Spleen (tissue), 11 donors: ENCODE data around the gene HOTAIR. TPM values are rescaled to one million over a fixed set of nuclear protein-coding genes. Genes with fewer than 3 reads are reported as not detected.

ENCODE experiments used
- DNase-seq: peaks from one replicate; pipeline ENCODE4 v3.0.0-alpha.2; 2020
- H3K27ac ChIP-seq, 8 donors: fragments of 200-600 bp; sonication (generic) in 7 of 8; 1 replicate in 4 of 8; 2 replicates in 4 of 8; pipeline versions ENCODE4 v1.5.0 to v1.8.0; 2016 to 2021; ENCODE audit warnings: inconsistent platforms in 4 of 8, mild to moderate bottlenecking in 4 of 8, moderate library complexity in 1 of 8
- H3K27me3 ChIP-seq, 7 donors: fragments of 200-600 bp; sonication (generic) in 6 of 7; replicated peaks in 1 of 7; 1 replicate in 4 of 7; 2 replicates in 3 of 7; pipeline versions ENCODE4 v1.5.0 to v1.8.0; 2016 to 2021; ENCODE audit warnings: inconsistent platforms in 3 of 7, mild to moderate bottlenecking in 1 of 7
- H3K36me3 ChIP-seq, 6 donors: fragments of 200-600 bp; sonication (generic) in 5 of 6; 1 replicate in 4 of 6; 2 replicates in 2 of 6; pipeline versions ENCODE4 v1.5.0 to v1.8.0; 2016 to 2021; ENCODE audit warnings: inconsistent platforms in 2 of 6
- H3K4me1 ChIP-seq, 6 donors: fragments of 200-600 bp; sonication (generic) in 5 of 6; 1 replicate in 3 of 6; 2 replicates in 3 of 6; pipeline versions ENCODE4 v1.5.0 to v1.8.0; 2016 to 2021; ENCODE audit warnings: inconsistent platforms in 3 of 6
- H3K4me3 ChIP-seq, 8 donors: fragments of 200-600 bp; sonication (generic) in 7 of 8; 1 replicate in 4 of 8; 2 replicates in 4 of 8; pipeline versions ENCODE4 v1.5.0 to v1.8.0; 2016 to 2021; ENCODE audit warnings: inconsistent platforms in 4 of 8, mild to moderate bottlenecking in 4 of 8, moderate library complexity in 2 of 8
- H3K9me3 ChIP-seq, 8 donors: fragments of 200-600 bp; sonication (generic) in 7 of 8; 1 replicate in 4 of 8; 2 replicates in 4 of 8; pipeline versions ENCODE4 v1.5.0 to v1.8.0; 2016 to 2021; ENCODE audit warnings: inconsistent platforms in 4 of 8
- POLR2A ChIP-seq, 3 donors: fragments of 450-650 bp; IDR thresholded peaks; one replicate each; pipeline ENCODE4 v1.5.1; 2017; ENCODE audit warnings: antibody characterized with exemption in 3 of 3, mild to moderate bottlenecking in 1 of 3
- POLR2AphosphoS5 ChIP-seq, 3 donors: sonication (generic); formaldehyde crosslinking; IDR thresholded peaks; one replicate each; pipeline ENCODE4 v1.5.1; 2017; ENCODE audit warnings: antibody characterized with exemption in 3 of 3
- WGBS, 5 donors: extraction: QIAGEN DNeasy Blood & Tissue Kit in 3 of 5; methylation state at CpG; one replicate each; pipeline versions ENCODE4 v1.1.5 to v1.1.7; 2013 to 2018; 5-methylcytosine and 5-hydroxymethylcytosine counted together
- intact Hi-C: fragments of 100-400 bp; cut with DNase I; formaldehyde crosslinking; loops from one replicate; pipeline ENCODE4 v1.15.0; 2023; ENCODE audit warnings: low total_unique reads
- polyA plus RNA-seq, 3 donors: library from polyadenylated mRNA; stranded (reverse); fragments of 200-250 nt; gene quantifications; one replicate each; pipeline ENCODE4 v1.2.1, GENCODE V29; 2013
- total RNA-seq, 7 donors: library from RNA; depleted of rRNA in 3 of 7; stranded (reverse); fragments of >200 nt in 3 of 7; fragmentation: NEBNext Ultra II Directional in 4 of 7; extraction: Animal tissue kit (Norgen Biotek cat#: 25700) in 4 of 7; gene quantifications; one replicate each; pipeline versions ENCODE4 v1.1.0 to v1.2.1, GENCODE V29; 2016 to 2021
- TF ChIP-seq, protein P1 (sequence below), 11 experiments: fragments of 200-600 bp in 7 of 11; fragments of 450-650 bp in 4 of 11; sonication (generic) in 4 of 11; IDR thresholded peaks in 8 of 11; conservative IDR thresholded peaks in 3 of 11; 1 replicate in 7 of 11; 2 replicates in 4 of 11; pipeline versions ENCODE4 v1.4.0 to v1.8.0; 2016 to 2021; ENCODE audit warnings: antibody characterized with exemption in 11 of 11, inconsistent platforms in 4 of 11, mild to moderate bottlenecking in 1 of 11
- donor health status: healthy with polysubstance abuse.
- donor health status: DM: no; HTN: no; CAD: no; lungs with moderate emphysema.
- donor health status: DM: no; HTN: no; CAD: no.
- donor health status: Bipolar disorder and iron deficiency.
- donor health status: healthy.
- donor health status: DM: no; HTN: no; CAD: no.
- donor health status: DM: yes; HTN: yes; CAD: no.

The HOTAIR gene
- total and polyA plus RNA-seq, 10 donors, result not detected

DNA sequence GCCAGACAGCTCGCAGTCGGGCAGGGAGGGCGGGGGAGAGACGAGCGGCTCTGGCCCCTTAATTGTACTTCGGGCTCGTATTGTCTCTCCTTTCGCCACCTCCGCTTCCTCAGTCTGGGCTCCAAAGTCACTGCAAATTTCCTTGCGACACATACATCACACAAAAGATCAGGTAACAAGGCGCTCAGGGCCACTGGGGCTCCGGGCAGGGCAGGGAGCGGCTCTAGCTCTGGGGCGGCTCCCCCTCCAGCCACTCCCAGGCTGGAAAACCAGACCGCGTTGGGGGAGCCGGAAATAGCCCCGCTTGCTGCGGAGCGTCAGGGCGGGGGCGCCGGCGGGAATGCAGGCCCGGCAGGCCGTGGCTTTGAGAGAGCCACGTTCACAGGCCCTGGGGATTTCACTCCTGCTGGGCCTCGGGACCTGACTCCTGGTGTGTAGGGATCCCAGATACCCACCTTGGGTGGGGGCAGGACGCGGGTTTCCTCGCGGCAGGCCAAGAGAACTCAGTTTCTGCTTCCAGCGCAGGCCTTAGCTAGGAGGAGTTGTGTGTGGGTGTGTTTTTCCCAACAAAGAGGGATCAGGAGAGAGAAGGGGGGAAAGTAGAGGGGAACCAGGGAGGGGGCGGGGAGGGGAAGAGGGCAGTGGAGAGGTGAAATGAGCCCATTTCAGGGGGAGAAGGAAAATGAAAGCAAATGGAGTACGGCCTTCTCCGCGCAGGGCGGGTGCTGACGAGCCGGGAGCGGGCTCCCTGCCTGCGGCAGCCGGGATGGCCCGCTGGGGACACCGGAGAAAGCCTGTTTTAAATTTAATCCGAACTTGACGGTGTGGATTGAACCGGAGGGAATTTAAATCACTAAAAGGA lies 20.9 kb upstream of the HOTAIR start:
- peaks cover 19 to 55% (median 45%) of the 10 kb centered on the region in 6 donors for H3K4me1 ChIP-seq
- intact Hi-C loops, result no loop called here
- H3K9me3 ChIP-seq, result no peaks in the 10 kb centered on the region
- no peaks in the 10 kb centered on the region for H3K36me3 ChIP-seq
- H3K4me3 ChIP-seq, result peak overlapping the region; percentile 24 to 77 (median 49)
- peak; percentile 72 for DNase-seq
- TF ChIP-seq POLR2A (IDR thresholded peaks at IDR 0.05) (no peak), POLR2AphosphoS5 (IDR thresholded peaks at IDR 0.05) (peak in 1 of 3 donors; percentile 62)
- 1 to 4% (median 2%) methylated on average over 44 to 48 of the region's 48 CpGs for WGBS, 5 donors
- peaks cover 21 to 100% (median 100%) of the 10 kb centered on the region in 7 donors for H3K27me3 ChIP-seq
- no peak overlapping the region for H3K27ac ChIP-seq

DNA sequence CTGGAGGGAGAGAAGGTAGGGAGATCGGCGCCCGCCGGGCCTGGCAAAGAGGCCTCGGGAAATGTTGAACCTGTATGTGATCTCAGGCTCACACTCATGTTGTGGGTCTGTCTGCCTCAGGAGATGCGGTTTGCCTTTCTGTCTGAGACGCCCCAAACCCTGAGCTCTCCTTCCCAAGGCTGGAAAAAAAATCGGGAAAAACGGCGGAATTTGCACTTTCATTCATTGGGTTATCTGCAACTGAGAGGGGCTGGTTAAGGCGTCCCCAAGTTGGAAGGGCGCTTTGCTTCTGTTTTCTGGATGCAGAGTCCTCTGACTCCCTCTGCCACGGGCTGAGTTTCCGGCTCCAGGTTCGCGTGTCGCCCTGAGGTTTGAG lies 20.2 kb upstream of the HOTAIR start:
- Histone ChIP-seq H3K4me1 (peaks cover 16 to 49% (median 39%) of the 10 kb centered on the region in 6 donors), H3K27me3 (peaks cover 15 to 100% (median 100%) of the 10 kb centered on the region in 7 donors), H3K9me3 (no peaks in the 10 kb centered on the region), H3K36me3 (no peaks in the 10 kb centered on the region), H3K27ac (no peak overlapping the region), H3K4me3 (peak overlapping the region in 7 of 8 donors; percentile 46 to 77 (median 49))
- intact Hi-C loops, result no loop called here
- TF ChIP-seq, protein P1, sequence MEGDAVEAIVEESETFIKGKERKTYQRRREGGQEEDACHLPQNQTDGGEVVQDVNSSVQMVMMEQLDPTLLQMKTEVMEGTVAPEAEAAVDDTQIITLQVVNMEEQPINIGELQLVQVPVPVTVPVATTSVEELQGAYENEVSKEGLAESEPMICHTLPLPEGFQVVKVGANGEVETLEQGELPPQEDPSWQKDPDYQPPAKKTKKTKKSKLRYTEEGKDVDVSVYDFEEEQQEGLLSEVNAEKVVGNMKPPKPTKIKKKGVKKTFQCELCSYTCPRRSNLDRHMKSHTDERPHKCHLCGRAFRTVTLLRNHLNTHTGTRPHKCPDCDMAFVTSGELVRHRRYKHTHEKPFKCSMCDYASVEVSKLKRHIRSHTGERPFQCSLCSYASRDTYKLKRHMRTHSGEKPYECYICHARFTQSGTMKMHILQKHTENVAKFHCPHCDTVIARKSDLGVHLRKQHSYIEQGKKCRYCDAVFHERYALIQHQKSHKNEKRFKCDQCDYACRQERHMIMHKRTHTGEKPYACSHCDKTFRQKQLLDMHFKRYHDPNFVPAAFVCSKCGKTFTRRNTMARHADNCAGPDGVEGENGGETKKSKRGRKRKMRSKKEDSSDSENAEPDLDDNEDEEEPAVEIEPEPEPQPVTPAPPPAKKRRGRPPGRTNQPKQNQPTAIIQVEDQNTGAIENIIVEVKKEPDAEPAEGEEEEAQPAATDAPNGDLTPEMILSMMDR (IDR thresholded peaks at IDR 0.05 in 8 of 11, conservative IDR thresholded peaks at IDR 0.05 in 3 of 11), result no peak
- no peak for TF ChIP-seq POLR2AphosphoS5 (IDR thresholded peaks at IDR 0.05)
- TF ChIP-seq POLR2A (IDR thresholded peaks at IDR 0.05), result no peak
- 2 to 6% (median 3%) methylated on average over 13 to 17 of the region's 17 CpGs for WGBS, 5 donors
- no peak for DNase-seq

DNA sequence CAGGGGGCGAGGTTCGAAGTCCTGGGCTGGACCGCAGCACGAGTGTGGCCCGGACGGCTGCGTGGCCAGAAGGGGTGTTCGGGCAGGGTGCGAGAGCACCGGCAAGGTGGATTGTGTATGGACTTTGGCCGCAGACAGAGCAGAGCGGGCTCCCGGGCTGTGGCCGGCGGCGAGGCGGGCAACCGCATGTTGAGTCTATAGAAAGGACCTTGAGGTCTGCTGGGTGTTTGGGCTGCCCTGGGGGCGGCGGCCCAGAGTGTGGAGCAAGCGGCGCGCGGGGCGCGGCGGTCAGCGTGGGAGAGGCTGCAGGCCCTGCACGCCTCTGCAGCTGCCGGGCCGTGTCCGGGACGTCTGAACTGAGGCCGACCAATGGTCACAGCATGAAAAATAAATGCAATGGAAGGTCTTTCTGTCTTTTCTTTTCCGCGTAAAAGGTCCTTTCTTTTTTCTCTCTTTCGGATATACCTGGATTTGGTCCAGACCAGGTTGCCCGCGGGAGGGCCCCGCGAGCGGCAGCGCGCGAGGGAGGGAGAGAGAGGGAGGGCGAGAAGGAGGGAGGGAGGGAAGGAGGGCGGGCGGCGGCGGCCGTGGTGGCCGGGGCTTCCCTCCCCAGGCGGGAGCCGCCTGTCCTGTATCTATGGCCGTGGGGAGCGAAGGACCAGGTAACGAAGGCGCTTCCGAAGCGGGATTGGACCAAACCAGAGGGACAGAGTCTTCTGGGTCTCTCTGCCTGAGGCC lies 19.7 kb upstream of the HOTAIR start:
- no peak for TF ChIP-seq POLR2A (IDR thresholded peaks at IDR 0.05)
- TF ChIP-seq POLR2AphosphoS5 (IDR thresholded peaks at IDR 0.05), result peak in 1 of 3 donors; percentile 20
- Histone ChIP-seq H3K4me3 (peak overlapping the region in 5 of 8 donors; percentile 46 to 77 (median 49)), H3K36me3 (no peaks in the 10 kb centered on the region), H3K27me3 (peaks cover 15 to 100% (median 100%) of the 10 kb centered on the region in 7 donors), H3K27ac (no peak overlapping the region), H3K4me1 (peaks cover 14 to 48% (median 37%) of the 10 kb centered on the region in 6 donors), H3K9me3 (no peaks in the 10 kb centered on the region)
- WGBS, 5 donors, result 4 to 13% (median 8%) methylated on average over 52 to 60 of the region's 60 CpGs
- peak; percentile 70 for DNase-seq
- intact Hi-C loops, result no loop called here

DNA sequence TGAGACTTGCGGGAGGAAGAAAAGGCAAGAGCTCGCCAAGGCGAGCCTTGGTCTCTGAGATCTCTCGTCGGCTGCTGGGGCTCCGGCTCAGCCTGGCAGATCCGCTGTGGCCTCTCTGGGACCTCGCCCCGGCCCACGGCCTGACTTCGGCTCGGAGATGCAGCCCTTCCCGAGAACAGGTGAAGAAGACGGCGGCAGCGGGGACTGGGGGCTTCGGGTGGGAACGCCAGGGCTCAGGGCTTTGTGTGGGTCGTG lies 19.2 kb upstream of the HOTAIR start:
- Histone ChIP-seq H3K4me1 (peaks cover 14 to 51% (median 41%) of the 10 kb centered on the region in 6 donors), H3K9me3 (no peaks in the 10 kb centered on the region), H3K36me3 (no peaks in the 10 kb centered on the region), H3K27ac (no peak overlapping the region), H3K4me3 (peak overlapping the region in 1 of 8 donors; percentile 77), H3K27me3 (peaks cover 15 to 100% (median 100%) of the 10 kb centered on the region in 7 donors)
- DNase-seq, result no peak
- WGBS, 5 donors, result 5 to 17% (median 7%) methylated on average over 19 of the region's 19 CpGs
- TF ChIP-seq POLR2AphosphoS5 (IDR thresholded peaks at IDR 0.05), result no peak
- intact Hi-C loops, result no loop called here

DNA sequence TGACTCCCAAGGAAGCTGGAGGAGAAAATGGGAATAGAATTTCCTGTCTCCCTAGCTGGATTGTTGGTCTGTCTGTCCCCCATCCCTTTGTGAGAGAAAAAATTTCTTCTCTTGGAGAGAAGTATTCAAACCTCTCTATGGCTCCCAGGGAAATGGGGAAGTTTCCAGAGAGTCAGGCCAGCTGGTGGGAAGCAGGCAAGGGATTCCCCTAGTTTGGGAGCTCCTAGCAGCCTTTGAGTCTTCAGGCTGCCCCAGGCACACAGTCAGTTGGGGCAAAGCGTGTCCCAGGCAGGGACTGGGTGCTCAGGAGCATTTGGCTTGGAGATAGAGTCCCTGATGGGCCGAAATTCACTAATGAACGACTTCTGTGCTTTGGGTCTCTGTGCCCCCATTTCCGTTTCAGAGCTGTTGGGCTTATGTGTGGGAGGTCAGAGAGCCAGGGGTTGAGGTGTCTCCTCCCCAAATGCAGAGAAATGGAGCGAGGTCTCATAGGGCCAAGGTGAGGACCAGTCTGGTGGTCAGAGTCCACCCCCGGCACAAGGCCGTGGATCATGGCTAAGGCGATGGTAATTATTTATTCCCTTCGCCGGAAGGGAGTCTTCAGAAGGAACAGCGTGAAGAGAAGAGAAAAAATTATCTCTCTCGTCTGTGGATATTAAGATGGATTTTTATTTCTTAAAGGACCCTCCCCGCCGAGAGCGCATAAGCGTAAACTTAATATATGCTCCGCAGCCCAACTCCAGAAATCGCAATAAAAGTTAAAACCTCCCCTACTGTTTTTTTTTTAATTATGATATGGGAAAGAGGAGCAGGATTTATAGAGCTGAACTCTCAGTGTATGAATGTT lies 18.6 kb upstream of the HOTAIR start:
- H3K36me3 ChIP-seq, result no peaks in the 10 kb centered on the region
- 26 to 33% (median 29%) methylated on average over 18 of the region's 18 CpGs for WGBS, 5 donors
- TF ChIP-seq, protein P1 (IDR thresholded peaks at IDR 0.05 in 8 of 11, conservative IDR thresholded peaks at IDR 0.05 in 3 of 11), result no peak
- no peak for TF ChIP-seq POLR2AphosphoS5 (IDR thresholded peaks at IDR 0.05)
- TF ChIP-seq POLR2A (IDR thresholded peaks at IDR 0.05), result no peak
- H3K9me3 ChIP-seq, result no peaks in the 10 kb centered on the region
- DNase-seq, result no peak
- H3K4me3 ChIP-seq, result no peak overlapping the region
- peaks cover 14 to 53% (median 44%) of the 10 kb centered on the region in 6 donors for H3K4me1 ChIP-seq
- peaks cover 17 to 100% (median 100%) of the 10 kb centered on the region in 7 donors for H3K27me3 ChIP-seq
- H3K27ac ChIP-seq, result no peak overlapping the region
- intact Hi-C loops, result no loop called here
